Mesangial cell (primary cell): ENCODE results near the gene PLET1. TPM values are rescaled to one million over a fixed set of nuclear protein-coding genes. Genes with fewer than 3 reads are reported as not detected.

ENCODE experiments used
- total RNA-seq: library from RNA; depleted of rRNA; stranded (reverse); fragments of >200 nt; gene quantifications from 2 replicates; pipeline ENCODE4 v1.2.3, GENCODE V29; 2015

PLET1 gene
- not detected in 2 replicates for total RNA-seq

GRCh38 chr11:112260490-112260889 is at the start of gene PLET1:
PLET1 (minus strand) TSS chr11:112260860; CDS start chr11:112260589, 271 bp downstream.

GRCh38 chr11:112226062-112226830 is 34.4 kb downstream of the PLET1 start, which contains the start of gene PTS:
PTS (plus strand) TSS chr11:112226428; CDS start chr11:112226444, 16 bp downstream.

Other genes starting within 250 kb of the PLET1 start
- 25.1 and 46.8 TPM in 2 replicates for gene DLAT, start 235.5 kb downstream of the PLET1 start, total RNA-seq
- gene PIH1D2, start 186.8 kb downstream of the PLET1 start, total RNA-seq: 0.51 and 0.98 TPM in 2 replicates
- 6.8 and 10.5 TPM in 2 replicates for gene NKAPD1, start 186.6 kb downstream of the PLET1 start, total RNA-seq
- 58.6 and 70.9 TPM in 2 replicates for gene TIMM8B, start 174.1 kb downstream of the PLET1 start, total RNA-seq
- 96.5 and 112 TPM in 2 replicates for gene SDHD, start 174.0 kb downstream of the PLET1 start, total RNA-seq
- gene IL18, start 96.8 kb downstream of the PLET1 start, total RNA-seq: 19.9 and 54.5 TPM in 2 replicates
- 0.25 TPM in 1 of 2 replicates, not detected in the other for gene TEX12, start 93.5 kb downstream of the PLET1 start, total RNA-seq
- gene BCO2, start 85.3 kb downstream of the PLET1 start, total RNA-seq: 1.8 and 2.1 TPM in 2 replicates
- gene PTS, start 34.4 kb downstream of the PLET1 start, total RNA-seq: 19.5 and 23.3 TPM in 2 replicates